K562 (cell line): Measurements from ENCODE around the gene PDE4A. TPM values are rescaled to one million over a fixed set of nuclear protein-coding genes. Genes with fewer than 3 reads are reported as not detected.

Source experiments
- POLR2AphosphoS2 ChIP-seq: IDR thresholded peaks from 2 replicates; pipeline ENCODE4 v1.6.1; 2012; ENCODE audit warnings: low read length, improper control_type of control experiment
- RB1 ChIP-seq: fragments of 450-650 bp; IDR thresholded peaks from 2 replicates; pipeline ENCODE4 v1.6.1; 2017; ENCODE audit warnings: low read depth, mild to moderate bottlenecking
- RFX5 ChIP-seq: IDR thresholded peaks from 2 replicates; pipeline ENCODE4 v1.6.1; 2011; ENCODE audit warnings: low read depth, mild to moderate bottlenecking, improper control_type of control experiment, low read length
- TGIF2 ChIP-seq: sonication (generic); formaldehyde crosslinking; IDR thresholded peaks from 2 replicates; pipeline ENCODE4 v1.8.1; 2022; ENCODE audit warnings: mild to moderate bottlenecking, missing genetic modification reagents, moderate library complexity
- polyA plus RNA-seq, 8 experiments: library from polyadenylated mRNA; depleted of rRNA in 4 of 8; stranded (reverse) in 5 of 8; unstranded in 3 of 8; fragments of >200 nt; fragmentation: Nextera tagmentation in 2 of 8; fragmentation: Illumina TruSeq in 1 of 8; extraction: Ambion mirVana in 2 of 8; extraction: Trizol in 1 of 8; gene quantifications; 2 replicates each; pipeline versions ENCODE4 v1.2.1 to v1.2.3, GENCODE V29; 2011 to 2014; ENCODE audit warnings: inconsistent platforms in 1 of 8, missing spikeins in 1 of 8
- total RNA-seq, 7 experiments: library from RNA; depleted of rRNA in 6 of 7; stranded (reverse); fragments of >200 nt in 6 of 7; fragmentation: Illumina TruSeq in 2 of 7; extraction: Trizol in 2 of 7; gene quantifications; 2 replicates each; pipeline versions ENCODE4 v1.2.1 to v1.2.3, GENCODE V29; 2011 to 2021; ENCODE audit warnings: low replicate concordance in 1 of 7
- TF ChIP-seq, protein P1 (sequence below): fragments of 250-450 bp; sonication (Bioruptor Pico); IDR thresholded peaks from 2 replicates; pipeline ENCODE4 v1.4.0; 2020
- TF ChIP-seq, protein P2 (sequence below), 3 experiments: fragments of 200-800 bp in 1 of 3; sonication (Bioruptor generic) in 1 of 3; sonication (generic) in 1 of 3; formaldehyde crosslinking in 1 of 3; IDR thresholded peaks; 2 replicates each; pipeline versions ENCODE4 v1.6.1 to v1.8.0; 2016 to 2022; ENCODE audit warnings: mild to moderate bottlenecking in 2 of 3, missing compliant biosample characterization in 2 of 3, missing genetic modification characterization in 2 of 3, missing genetic modification reagents in 1 of 3
- TF ChIP-seq, protein P3 (sequence below): fragments of 450-650 bp; IDR thresholded peaks from 2 replicates; pipeline ENCODE4 v1.6.1; 2018; ENCODE audit not compliant: partially characterized antibody

PDE4A gene
- total and polyA plus RNA-seq, 9 of the 15 experiments (the other 6 are each of a cell fraction or from before 2014, with no cell fraction given): 0.66 to 26.9 (median 4.6) TPM

DNA sequence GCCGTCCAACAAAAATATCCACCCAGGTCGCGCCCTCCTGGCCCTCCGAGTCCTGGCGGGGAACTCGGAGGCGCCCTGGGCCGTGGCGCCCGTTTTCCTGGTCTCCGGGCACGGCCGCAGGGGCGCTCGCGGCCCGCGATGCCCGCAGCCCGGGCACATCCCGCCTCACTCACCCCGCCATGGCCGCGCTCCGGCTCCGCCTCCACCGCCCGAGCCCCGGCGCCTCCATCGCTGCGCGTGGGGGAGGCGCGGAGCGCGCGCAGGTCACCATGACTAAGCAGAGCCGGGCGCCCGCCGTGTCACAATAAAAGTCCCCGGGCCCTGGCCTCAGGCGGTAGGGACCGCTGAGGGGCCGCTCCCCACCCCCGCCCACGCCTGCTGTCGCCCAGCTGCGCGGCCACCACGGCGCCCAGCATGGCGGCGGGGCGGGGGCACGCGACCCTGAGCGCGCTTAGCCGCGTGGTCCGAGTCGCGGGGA is 82.2 kb downstream of the PDE4A start (continued):
- TF ChIP-seq, protein P1, sequence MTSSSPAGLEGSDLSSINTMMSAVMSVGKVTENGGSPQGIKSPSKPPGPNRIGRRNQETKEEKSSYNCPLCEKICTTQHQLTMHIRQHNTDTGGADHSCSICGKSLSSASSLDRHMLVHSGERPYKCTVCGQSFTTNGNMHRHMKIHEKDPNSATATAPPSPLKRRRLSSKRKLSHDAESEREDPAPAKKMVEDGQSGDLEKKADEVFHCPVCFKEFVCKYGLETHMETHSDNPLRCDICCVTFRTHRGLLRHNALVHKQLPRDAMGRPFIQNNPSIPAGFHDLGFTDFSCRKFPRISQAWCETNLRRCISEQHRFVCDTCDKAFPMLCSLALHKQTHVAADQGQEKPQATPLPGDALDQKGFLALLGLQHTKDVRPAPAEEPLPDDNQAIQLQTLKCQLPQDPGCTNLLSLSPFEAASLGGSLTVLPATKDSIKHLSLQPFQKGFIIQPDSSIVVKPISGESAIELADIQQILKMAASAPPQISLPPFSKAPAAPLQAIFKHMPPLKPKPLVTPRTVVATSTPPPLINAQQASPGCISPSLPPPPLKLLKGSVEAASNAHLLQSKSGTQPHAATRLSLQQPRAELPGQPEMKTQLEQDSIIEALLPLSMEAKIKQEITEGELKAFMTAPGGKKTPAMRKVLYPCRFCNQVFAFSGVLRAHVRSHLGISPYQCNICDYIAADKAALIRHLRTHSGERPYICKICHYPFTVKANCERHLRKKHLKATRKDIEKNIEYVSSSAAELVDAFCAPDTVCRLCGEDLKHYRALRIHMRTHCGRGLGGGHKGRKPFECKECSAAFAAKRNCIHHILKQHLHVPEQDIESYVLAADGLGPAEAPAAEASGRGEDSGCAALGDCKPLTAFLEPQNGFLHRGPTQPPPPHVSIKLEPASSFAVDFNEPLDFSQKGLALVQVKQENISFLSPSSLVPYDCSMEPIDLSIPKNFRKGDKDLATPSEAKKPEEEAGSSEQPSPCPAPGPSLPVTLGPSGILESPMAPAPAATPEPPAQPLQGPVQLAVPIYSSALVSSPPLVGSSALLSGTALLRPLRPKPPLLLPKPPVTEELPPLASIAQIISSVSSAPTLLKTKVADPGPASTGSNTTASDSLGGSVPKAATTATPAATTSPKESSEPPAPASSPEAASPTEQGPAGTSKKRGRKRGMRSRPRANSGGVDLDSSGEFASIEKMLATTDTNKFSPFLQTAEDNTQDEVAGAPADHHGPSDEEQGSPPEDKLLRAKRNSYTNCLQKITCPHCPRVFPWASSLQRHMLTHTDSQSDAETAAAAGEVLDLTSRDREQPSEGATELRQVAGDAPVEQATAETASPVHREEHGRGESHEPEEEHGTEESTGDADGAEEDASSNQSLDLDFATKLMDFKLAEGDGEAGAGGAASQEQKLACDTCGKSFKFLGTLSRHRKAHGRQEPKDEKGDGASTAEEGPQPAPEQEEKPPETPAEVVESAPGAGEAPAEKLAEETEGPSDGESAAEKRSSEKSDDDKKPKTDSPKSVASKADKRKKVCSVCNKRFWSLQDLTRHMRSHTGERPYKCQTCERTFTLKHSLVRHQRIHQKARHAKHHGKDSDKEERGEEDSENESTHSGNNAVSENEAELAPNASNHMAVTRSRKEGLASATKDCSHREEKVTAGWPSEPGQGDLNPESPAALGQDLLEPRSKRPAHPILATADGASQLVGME (CRISPR knock-in tag): 0 out of 2 replicates have a peak, but pooled peaks have one; percentile 48
- TF ChIP-seq POLR2AphosphoS2 (no peak), RFX5 (no peak), TGIF2 (no peak), RB1 (peak; percentile 97)
- TF ChIP-seq, protein P2, sequence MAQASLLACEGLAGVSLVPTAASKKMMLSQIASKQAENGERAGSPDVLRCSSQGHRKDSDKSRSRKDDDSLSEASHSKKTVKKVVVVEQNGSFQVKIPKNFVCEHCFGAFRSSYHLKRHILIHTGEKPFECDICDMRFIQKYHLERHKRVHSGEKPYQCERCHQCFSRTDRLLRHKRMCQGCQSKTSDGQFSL (CRISPR knock-in tag; IDR thresholded peaks at IDR 0.05): peak; percentile 87
- TF ChIP-seq, protein P2 (tag; IDR thresholded peaks at IDR 0.05): peak in 1 of 2 experiments; percentile 77; a peak in 2 of 4 replicates
- TF ChIP-seq, protein P3, sequence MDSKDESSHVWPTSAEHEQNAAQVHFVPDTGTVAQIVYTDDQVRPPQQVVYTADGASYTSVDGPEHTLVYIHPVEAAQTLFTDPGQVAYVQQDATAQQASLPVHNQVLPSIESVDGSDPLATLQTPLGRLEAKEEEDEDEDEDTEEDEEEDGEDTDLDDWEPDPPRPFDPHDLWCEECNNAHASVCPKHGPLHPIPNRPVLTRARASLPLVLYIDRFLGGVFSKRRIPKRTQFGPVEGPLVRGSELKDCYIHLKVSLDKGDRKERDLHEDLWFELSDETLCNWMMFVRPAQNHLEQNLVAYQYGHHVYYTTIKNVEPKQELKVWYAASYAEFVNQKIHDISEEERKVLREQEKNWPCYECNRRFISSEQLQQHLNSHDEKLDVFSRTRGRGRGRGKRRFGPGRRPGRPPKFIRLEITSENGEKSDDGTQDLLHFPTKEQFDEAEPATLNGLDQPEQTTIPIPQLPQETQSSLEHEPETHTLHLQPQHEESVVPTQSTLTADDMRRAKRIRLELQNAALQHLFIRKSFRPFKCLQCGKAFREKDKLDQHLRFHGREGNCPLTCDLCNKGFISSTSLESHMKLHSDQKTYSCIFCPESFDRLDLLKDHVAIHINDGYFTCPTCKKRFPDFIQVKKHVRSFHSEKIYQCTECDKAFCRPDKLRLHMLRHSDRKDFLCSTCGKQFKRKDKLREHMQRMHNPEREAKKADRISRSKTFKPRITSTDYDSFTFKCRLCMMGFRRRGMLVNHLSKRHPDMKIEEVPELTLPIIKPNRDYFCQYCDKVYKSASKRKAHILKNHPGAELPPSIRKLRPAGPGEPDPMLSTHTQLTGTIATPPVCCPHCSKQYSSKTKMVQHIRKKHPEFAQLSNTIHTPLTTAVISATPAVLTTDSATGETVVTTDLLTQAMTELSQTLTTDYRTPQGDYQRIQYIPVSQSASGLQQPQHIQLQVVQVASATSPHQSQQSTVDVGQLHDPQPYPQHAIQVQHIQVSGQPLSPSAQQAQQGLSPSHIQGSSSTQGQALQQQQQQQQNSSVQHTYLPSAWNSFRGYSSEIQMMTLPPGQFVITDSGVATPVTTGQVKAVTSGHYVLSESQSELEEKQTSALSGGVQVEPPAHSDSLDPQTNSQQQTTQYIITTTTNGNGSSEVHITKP: peak; percentile 79
